Activated CD8-positive, alpha-beta T cell treated with anti-CD3 and anti-CD28 coated beads for 36 hours (primary cell): ENCODE data around the gene TBX10. TPM values are rescaled to one million over a fixed set of nuclear protein-coding genes. Genes with fewer than 3 reads are reported as not detected.
"Not testable (repeated sequence)": the region's sequence is repeated elsewhere in the genome, so short reads cannot be mapped to it uniquely, and the experiment has no call there.

Experiments
- ATAC-seq: fragments of 200-7000 bp; cut with Tn5 transposase; one replicate; pipeline ENCODE4 v1.10.0; 2021; ENCODE audit warnings: mild to moderate bottlenecking, moderate library complexity
- CTCF ChIA-PET: fragments of 350-600 bp; sonication (Branson Sonifier 250); formaldehyde crosslinking; loops from one replicate; lab custom pipeline; 2021; ENCODE audit warnings: antibody characterized with exemption; lab: Charles Lee
- POLR2A ChIA-PET: fragments of 350-600 bp; sonication (Branson Sonifier 250); formaldehyde crosslinking; loops from one replicate; lab custom pipeline; 2021; ENCODE audit warnings: antibody characterized with exemption; lab: Charles Lee
- DNase-seq: peaks from one replicate; pipeline ENCODE4 v3.0.0-alpha.2; 2020
- H3K27ac Mint-ChIP-seq: one replicate; pipeline ENCODE4 v1.8.0; 2021; ENCODE audit warnings: mild to moderate bottlenecking, mixed read lengths
- H3K27me3 Mint-ChIP-seq: one replicate; pipeline ENCODE4 v1.8.0; 2021; ENCODE audit warnings: mixed read lengths
- H3K36me3 Mint-ChIP-seq: one replicate; pipeline ENCODE4 v1.8.0; 2021; ENCODE audit warnings: low read depth, mixed read lengths
- H3K4me1 Mint-ChIP-seq: one replicate; pipeline ENCODE4 v1.8.0; 2021; ENCODE audit warnings: low read depth, mixed read lengths
- H3K4me3 Mint-ChIP-seq: one replicate; pipeline ENCODE4 v1.8.0; 2021; ENCODE audit warnings: mild to moderate bottlenecking, moderate library complexity, mixed read lengths
- H3K9me3 Mint-ChIP-seq: one replicate; pipeline ENCODE4 v1.8.0; 2021; ENCODE audit warnings: mixed read lengths
- CTCF ChIP-seq: fragments of 200-600 bp; IDR thresholded peaks from one replicate; pipeline ENCODE4 v1.8.0; 2022; ENCODE audit warnings: antibody characterized with exemption, mild to moderate bottlenecking
- intact Hi-C: fragments of 100-400 bp; cut with micrococcal nuclease; formaldehyde crosslinking; loops from one replicate; pipeline ENCODE4 v1.10.0; 2022
- total RNA-seq, 2 experiments: library from RNA; stranded (reverse); gene quantifications; one replicate each; pipeline ENCODE4 v1.2.3, GENCODE V29; 2021

Gene TBX10
- total RNA-seq, 2 experiments from 2014 or later, result not detected

- H3K4me3 Mint-ChIP-seq, result no peak overlapping the region
- ATAC-seq (no peak), DNase-seq (no peak)
- H3K4me1 Mint-ChIP-seq, result no peaks in the 10 kb centered on the region
- H3K36me3 Mint-ChIP-seq, result peaks cover 7% of the 10 kb centered on the region
- no peaks in the 10 kb centered on the region for H3K9me3 Mint-ChIP-seq
- no peak for TF ChIP-seq CTCF
- ChIA-PET CTCF (interaction anchor here (0.7 to 1.9 kb wide), 6 partner anchors 10 to 37 kb away, joined by 3 to 6 read pairs (median 4); partner anchors contain the start of genes GSTP1 and NUDT8), POLR2A (no interaction called here)
- H3K27me3 Mint-ChIP-seq, result no peaks in the 10 kb centered on the region
- intact Hi-C loops, result no loop called here
- no peak overlapping the region for H3K27ac Mint-ChIP-seq
Observed at GRCh38 chr11:67592880-67593564, 46.5 kb downstream of the TBX10 start.

- Mint-ChIP-seq H3K4me1 (peaks cover 21% of the 10 kb centered on the region), H3K36me3 (peaks cover 44% of the 10 kb centered on the region)
- H3K4me3 Mint-ChIP-seq, H3K27ac Mint-ChIP-seq, H3K9me3 Mint-ChIP-seq, intact Hi-C loops, DNase-seq, ATAC-seq, POLR2A ChIA-PET, H3K27me3 Mint-ChIP-seq: not testable (repeated sequence)
- CTCF ChIA-PET, result interaction anchor here (1.3 kb wide), 1 partner anchor 40 kb away, joined by 3 read pairs; the partner anchor contains the start of gene NUDT8
Observed at GRCh38 chr11:67588899-67589415, 50.6 kb downstream of the TBX10 start.

- no peak for TF ChIP-seq CTCF
- H3K4me3 Mint-ChIP-seq, result no peak overlapping the region
- no peak overlapping the region for H3K27ac Mint-ChIP-seq
- no peaks in the 10 kb centered on the region for H3K27me3 Mint-ChIP-seq
- intact Hi-C loops, result no loop called here
- peaks cover 44% of the 10 kb centered on the region for H3K36me3 Mint-ChIP-seq
- no peak for DNase-seq
- POLR2A ChIA-PET, result no interaction called here
- H3K4me1 Mint-ChIP-seq, result peaks cover 23% of the 10 kb centered on the region
- CTCF ChIA-PET, result interaction anchor here (1.3 kb wide), 1 partner anchor 41 kb away, joined by 3 read pairs; the partner anchor contains the start of gene NUDT8
- ATAC-seq, result no peak
- H3K9me3 Mint-ChIP-seq, result peaks cover 8% of the 10 kb centered on the region
Observed at GRCh38 chr11:67588136-67588503, 51.4 kb downstream of the TBX10 start.

GRCh38 chr11:67586568-67587250 lies 52.9 kb downstream of the TBX10 start:
- H3K4me3 Mint-ChIP-seq, result no peak overlapping the region
- H3K36me3 Mint-ChIP-seq, result peaks cover 44% of the 10 kb centered on the region
- H3K9me3 Mint-ChIP-seq, result peaks cover 8% of the 10 kb centered on the region
- H3K4me1 Mint-ChIP-seq, result peaks cover 31% of the 10 kb centered on the region
- ATAC-seq (no peak), DNase-seq (no peak)
- H3K27ac Mint-ChIP-seq, result peak overlapping the region; percentile 69
- ChIA-PET POLR2A (interaction anchor here (0.7 kb wide), 1 partner anchor 101 kb away, joined by 3 read pairs; no protein-coding TSS in a partner anchor), CTCF (interaction anchor here (0.7 kb wide), 1 partner anchor 43 kb away, joined by 3 read pairs; the partner anchor contains the start of gene NUDT8)
- no peaks in the 10 kb centered on the region for H3K27me3 Mint-ChIP-seq
- TF ChIP-seq CTCF, result no peak
- intact Hi-C loops, result no loop called here

GRCh38 chr11:67585911-67586310 lies 53.7 kb downstream of the TBX10 start:
- TF ChIP-seq CTCF, result no peak
- ATAC-seq, result no peak
- DNase-seq, result no peak
- CTCF ChIA-PET, result no interaction called here
- peaks cover 31% of the 10 kb centered on the region for H3K4me1 Mint-ChIP-seq
- peak overlapping the region; percentile 86 for H3K4me3 Mint-ChIP-seq
- intact Hi-C loops, result no loop called here
- H3K27ac Mint-ChIP-seq, result peak overlapping the region; percentile 9
- H3K27me3 Mint-ChIP-seq, result peaks cover 2% of the 10 kb centered on the region
- H3K36me3 Mint-ChIP-seq, result peaks cover 44% of the 10 kb centered on the region
- POLR2A ChIA-PET, result interaction anchor here (0.8 kb wide), 1 partner anchor 66 kb away, joined by 3 read pairs; no protein-coding TSS in a partner anchor
- peaks cover 8% of the 10 kb centered on the region for H3K9me3 Mint-ChIP-seq
